Bronchial epithelial cell (primary cell): Measurements from ENCODE around the gene SLC13A4. TPM values are rescaled to one million over a fixed set of nuclear protein-coding genes. Genes with fewer than 3 reads are reported as not detected.

ENCODE experiments used
- DNase-seq: peaks from one replicate; pipeline ENCODE4 v3.0.0-alpha.2; 2010; ENCODE audit warnings: low read depth
- FAIRE-seq: peaks from 2 replicates; lab custom pipeline; 2011; peaks lifted over from hg19 to GRCh38; lab: Jason Lieb, UNC
- H3K27me3 ChIP-seq: 2 replicates; pipeline ENCODE4 v1.5.1; 2011; ENCODE audit warnings: low read length; ENCODE audit not compliant: control insufficient read depth, insufficient read depth
- H3K36me3 ChIP-seq: 2 replicates; pipeline ENCODE4 v1.5.1; 2011; ENCODE audit warnings: low read length; ENCODE audit not compliant: control insufficient read depth, insufficient read depth
- H3K4me3 ChIP-seq: 2 replicates; pipeline ENCODE4 v1.5.1; 2011; ENCODE audit warnings: mild to moderate bottlenecking, low read depth, low read length, control low read depth
- CTCF ChIP-seq: IDR thresholded peaks from 2 replicates; pipeline ENCODE4 v1.5.1; 2011; ENCODE audit warnings: mild to moderate bottlenecking, moderate library complexity, low read length, control low read depth, inconsistent platforms; ENCODE audit not compliant: insufficient read depth, severe bottlenecking
- total RNA-seq: library from RNA; depleted of rRNA; stranded (reverse); fragments of >200 nt; gene quantifications from 2 replicates; pipeline ENCODE4 v1.2.1, GENCODE V29; 2014

SLC13A4 gene
- total RNA-seq, 1 donor from 2014 or later, result under 0.01 TPM

DNA sequence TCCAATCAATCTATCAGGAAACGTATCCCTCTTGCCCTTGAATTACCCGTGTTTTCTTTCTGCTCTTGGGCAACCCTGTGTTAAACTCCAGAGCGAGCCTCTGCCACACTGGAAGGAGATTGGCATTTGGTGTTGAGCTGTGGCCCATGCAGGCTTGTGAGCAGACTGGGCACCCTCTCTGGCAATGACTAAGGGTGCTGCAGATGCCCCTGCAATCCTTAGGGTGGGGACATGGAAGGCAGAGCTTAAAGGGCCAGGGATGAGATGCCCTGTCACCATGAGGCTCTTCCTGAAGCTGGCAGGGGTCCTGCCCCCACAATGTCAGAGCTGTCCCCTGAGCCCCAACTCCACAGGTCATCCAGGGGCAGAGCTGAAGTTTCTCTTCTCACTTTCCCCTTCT, 40.1 kb upstream of the SLC13A4 start:
- no peak for FAIRE-seq

GRCh38 chr7:135763261-135763660, 35.3 kb upstream of the SLC13A4 start:
- H3K4me3 ChIP-seq, result no peak overlapping the region
- H3K27me3 ChIP-seq, result peaks cover 1% of the 10 kb centered on the region
- no peak for TF ChIP-seq CTCF
- no peaks in the 10 kb centered on the region for H3K36me3 ChIP-seq
- DNase-seq (peak; percentile 9), FAIRE-seq (no peak)

More for the DNA sequence above, 40.1 kb upstream of the SLC13A4 start:
- DNase-seq, result no peak
- no peak overlapping the region for H3K4me3 ChIP-seq
- no peak for TF ChIP-seq CTCF
- H3K27me3 ChIP-seq, result peaks cover 1% of the 10 kb centered on the region
- H3K36me3 ChIP-seq, result no peaks in the 10 kb centered on the region

DNA sequence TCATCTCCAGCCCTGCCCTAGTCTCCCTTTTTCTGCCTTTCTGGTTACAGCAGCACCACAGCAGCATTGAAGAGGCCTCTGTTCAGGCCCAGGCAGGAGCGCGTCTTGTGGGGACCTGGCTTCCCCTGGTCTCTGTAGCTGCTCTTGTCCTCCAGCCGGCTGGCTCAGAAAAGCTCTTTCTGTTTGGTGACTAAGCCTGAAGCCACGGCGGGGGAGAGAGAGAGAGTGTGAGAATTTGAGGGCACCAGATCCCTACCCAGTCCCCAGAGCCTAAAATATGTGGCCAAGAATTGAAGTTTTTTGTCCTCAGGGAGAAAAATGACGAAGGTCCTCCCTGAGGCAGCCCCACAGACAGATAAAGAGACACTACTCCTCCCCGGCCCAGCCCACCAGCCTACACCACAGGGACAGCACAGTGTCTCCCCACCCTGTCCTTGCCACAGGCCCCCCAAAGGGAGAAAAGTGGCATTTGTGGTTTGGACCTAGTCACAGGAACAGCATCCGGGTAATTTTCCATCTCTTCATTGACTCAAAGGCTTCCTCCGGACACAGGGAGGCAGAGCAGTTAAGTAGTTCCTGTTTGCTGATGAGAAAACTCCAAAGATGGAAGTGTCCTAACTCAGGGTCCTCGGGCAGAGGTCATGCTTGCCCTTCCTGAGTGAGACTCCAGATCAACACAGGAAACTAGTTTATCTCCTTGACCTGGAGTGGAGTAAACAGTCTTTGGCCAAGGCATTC, 33.9 kb upstream of the SLC13A4 start:
- no peak for FAIRE-seq
- TF ChIP-seq CTCF, result no peak
- no peaks in the 10 kb centered on the region for H3K27me3 ChIP-seq
- peak; percentile 38 for DNase-seq
- H3K36me3 ChIP-seq, result no peaks in the 10 kb centered on the region
- H3K4me3 ChIP-seq, result no peak overlapping the region

DNA sequence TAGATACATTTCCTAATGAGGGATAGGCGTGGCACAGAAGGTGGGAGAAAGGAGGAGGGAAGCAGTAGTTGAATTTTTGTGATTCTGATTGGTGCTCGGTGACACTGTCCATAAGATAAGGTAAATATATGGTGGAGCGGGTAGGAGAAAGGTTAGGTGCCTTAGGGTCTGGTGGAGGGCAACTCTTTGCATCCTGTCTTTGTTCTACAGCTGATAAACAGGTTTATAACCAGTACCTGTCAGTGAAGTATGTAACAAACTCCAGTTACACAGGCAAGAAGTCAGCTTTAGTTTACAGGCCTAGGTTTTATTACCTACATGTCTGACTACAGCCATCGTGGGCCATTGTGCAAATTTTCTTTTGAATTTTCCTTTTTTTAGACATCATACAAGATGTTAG, 31.5 kb upstream of the SLC13A4 start:
- no peak overlapping the region for H3K4me3 ChIP-seq
- no peak for FAIRE-seq
- no peaks in the 10 kb centered on the region for H3K27me3 ChIP-seq
- DNase-seq, result no peak
- H3K36me3 ChIP-seq, result no peaks in the 10 kb centered on the region
- no peak for TF ChIP-seq CTCF

- no peak overlapping the region for H3K4me3 ChIP-seq
- no peak for TF ChIP-seq CTCF
- peak; percentile 54 for DNase-seq
- no peak for FAIRE-seq
- H3K27me3 ChIP-seq, result no peaks in the 10 kb centered on the region
- no peaks in the 10 kb centered on the region for H3K36me3 ChIP-seq
Observed at GRCh38 chr7:135758531-135758932, 30.5 kb upstream of the SLC13A4 start.
